ENCODE data around the gene COTL1.

- no peak for TF ChIP-seq POLR2AphosphoS5 (IDR thresholded peaks at IDR 0.05; ENCODE audit: low read depth, low read length)
- no peak for TF ChIP-seq SIN3A (IDR thresholded peaks at IDR 0.05; ENCODE audit: borderline replicate concordance, insufficient read depth, low read length)
- TF ChIP-seq REST (IDR thresholded peaks at IDR 0.05; ENCODE audit: insufficient read depth in 1 of 2, low read depth in 2 of 2, low read length in 2 of 2), result no peak
- TF ChIP-seq FOXP2 (optimal IDR thresholded peaks at IDR 0.05; ENCODE audit: borderline replicate concordance, extremely low read depth, extremely low read length, insufficient read depth), result no peak
- TF ChIP-seq TAF1 (IDR thresholded peaks at IDR 0.05; ENCODE audit: borderline replicate concordance, insufficient read depth, low read length), result no peak
Measured at GRCh38 chr16:84538222-84538840, 79.5 kb downstream of the COTL1 start.
